ENCODE results near the gene ABCD3.

The ABCD3 gene

GRCh38 chr1:94524531-94524930 lies 106.3 kb downstream of the ABCD3 start:
- no peak for DNase-seq (ENCODE audit: low read depth in 3 of 3, low spot score in 1 of 3)

- no peak for DNase-seq (ENCODE audit: low read depth in 3 of 3, low spot score in 1 of 3)
Measured at GRCh38 chr1:94526152-94526980, 108.2 kb downstream of the ABCD3 start.

- no peak for DNase-seq (ENCODE audit: low read depth in 3 of 3, low spot score in 1 of 3)
Measured at GRCh38 chr1:94527447-94528031, 109.3 kb downstream of the ABCD3 start.

- no peak for DNase-seq (ENCODE audit: low read depth in 3 of 3, low spot score in 1 of 3)
Measured at GRCh38 chr1:94528299-94528698, 110.1 kb downstream of the ABCD3 start.

GRCh38 chr1:94528826-94529225 lies 110.6 kb downstream of the ABCD3 start:
- DNase-seq (ENCODE audit: low read depth in 3 of 3, low spot score in 1 of 3): no peak

- no peak for DNase-seq (ENCODE audit: low read depth in 3 of 3, low spot score in 1 of 3)
Measured at GRCh38 chr1:94529416-94529815, 111.2 kb downstream of the ABCD3 start.

GRCh38 chr1:94530373-94530878 lies 112.2 kb downstream of the ABCD3 start:
- no peak for DNase-seq (ENCODE audit: low read depth in 3 of 3, low spot score in 1 of 3)

- DNase-seq (ENCODE audit: low read depth in 3 of 3, low spot score in 1 of 3): no peak
Measured at GRCh38 chr1:94531664-94532063, 113.5 kb downstream of the ABCD3 start.

- no peak for DNase-seq (ENCODE audit: low read depth in 3 of 3, low spot score in 1 of 3)
Measured at GRCh38 chr1:94532077-94532476, 113.9 kb downstream of the ABCD3 start.

GRCh38 chr1:94535095-94535494 lies 116.9 kb downstream of the ABCD3 start:
- DNase-seq (ENCODE audit: low read depth in 3 of 3, low spot score in 1 of 3): no peak

GRCh38 chr1:94535879-94536278 lies 117.7 kb downstream of the ABCD3 start:
- no peak for DNase-seq (ENCODE audit: low read depth in 3 of 3, low spot score in 1 of 3)

GRCh38 chr1:94537254-94537653 lies 119.1 kb downstream of the ABCD3 start:
- DNase-seq (ENCODE audit: low read depth in 3 of 3, low spot score in 1 of 3): no peak

GRCh38 chr1:94538243-94538827 lies 120.1 kb downstream of the ABCD3 start:
- no peak for DNase-seq (ENCODE audit: low read depth in 3 of 3, low spot score in 1 of 3)

- DNase-seq (ENCODE audit: low read depth in 3 of 3, low spot score in 1 of 3): no peak
Measured at GRCh38 chr1:94539496-94539895, 121.3 kb downstream of the ABCD3 start.

GRCh38 chr1:94540440-94541245 lies 122.5 kb downstream of the ABCD3 start:
- DNase-seq (ENCODE audit: low read depth in 3 of 3, low spot score in 1 of 3): no peak

- peak in 2 of 3 donors; percentile 35 to 69 for DNase-seq (ENCODE audit: low read depth in 3 of 3, low spot score in 1 of 3)
Measured at GRCh38 chr1:94541246-94542087, 123.3 kb downstream of the ABCD3 start, which contains the start of gene F3. Gene F3, minus strand, starts transcription at chr1:94541759. Its CDS starts 123 bp downstream, at chr1:94541636.

- DNase-seq (ENCODE audit: low read depth in 3 of 3, low spot score in 1 of 3): no peak
Measured at GRCh38 chr1:94542088-94542870, 124.1 kb downstream of the ABCD3 start.

- no peak for DNase-seq (ENCODE audit: low read depth in 3 of 3, low spot score in 1 of 3)
Measured at GRCh38 chr1:94543001-94543400, 124.8 kb downstream of the ABCD3 start.

GRCh38 chr1:94543893-94544635 lies 125.9 kb downstream of the ABCD3 start:
- no peak for DNase-seq (ENCODE audit: low read depth in 3 of 3, low spot score in 1 of 3)
